ENCODE measurements around the gene PSMA3. TPM values are rescaled to one million over a fixed set of nuclear protein-coding genes. Genes with fewer than 3 reads are reported as not detected.

Gene PSMA3
- total and polyA plus RNA-seq, 2 experiments from 2014 or later: 54.0 to 183 TPM

GRCh38 chr14:58283730-58284129 is 39.1 kb downstream of the PSMA3 start:
- no peaks in the 10 kb centered on the region for H3K9me3 ChIP-seq (ENCODE audit: low read depth)
- in situ Hi-C loops (cut with MboI): no loop called here
- DNase-seq: no peak
- no peak for TF ChIP-seq EZH2 (IDR thresholded peaks at IDR 0.05; ENCODE audit: insufficient read depth, poor library complexity, severe bottlenecking)
- peaks cover 43% of the 10 kb centered on the region for H3F3A ChIP-seq (ENCODE audit: insufficient read depth)
- H3K36me3 ChIP-seq (ENCODE audit: low read depth): peaks cover 55% of the 10 kb centered on the region
- peaks cover 35% of the 10 kb centered on the region for H3K4me1 ChIP-seq (ENCODE audit: insufficient read depth)
- H3K27ac ChIP-seq: no peak overlapping the region; the same call in 1 of the 2 replicates
- peaks cover 99% of the 10 kb centered on the region for H3K79me2 ChIP-seq (ENCODE audit: insufficient read depth)
- H3K27me3 ChIP-seq (replicated peaks; ENCODE audit: insufficient read depth): no peaks in the 10 kb centered on the region
- H3K9ac ChIP-seq: no peak overlapping the region
- H3K4me2 ChIP-seq (ENCODE audit: unreplicated experiment): no peak overlapping the region
- H3K4me3 ChIP-seq: no peak overlapping the region
- no peaks in the 10 kb centered on the region for H3K9me2 ChIP-seq (ENCODE audit: insufficient read depth)
- H2AFZ ChIP-seq: no peak overlapping the region
- H4K20me1 ChIP-seq (ENCODE audit: insufficient read depth): peaks cover 8% of the 10 kb centered on the region; the same call in 1 of the 2 replicates

- DNase-seq: no peak
- peaks cover 99% of the 10 kb centered on the region for H3K79me2 ChIP-seq (ENCODE audit: insufficient read depth)
- peaks cover 45% of the 10 kb centered on the region for H3F3A ChIP-seq (ENCODE audit: insufficient read depth)
- peaks cover 37% of the 10 kb centered on the region for H3K4me1 ChIP-seq (ENCODE audit: insufficient read depth)
- H2AFZ ChIP-seq: no peak overlapping the region
- no peak overlapping the region for H3K4me2 ChIP-seq (ENCODE audit: unreplicated experiment)
- WGBS, 2 experiments (ENCODE audit: low coverage in 1 of 2, low lambda C conversion rate in 2 of 2, missing lambda C conversion rate in 2 of 2): 96 to 100% methylated on average over 4 of the region's 4 CpGs
- H3K9me3 ChIP-seq (ENCODE audit: low read depth): no peaks in the 10 kb centered on the region
- peaks cover 8% of the 10 kb centered on the region; the same call in 1 of the 2 replicates for H4K20me1 ChIP-seq (ENCODE audit: insufficient read depth)
- no peaks in the 10 kb centered on the region for H3K27me3 ChIP-seq (replicated peaks; ENCODE audit: insufficient read depth)
- no peaks in the 10 kb centered on the region for H3K9me2 ChIP-seq (ENCODE audit: insufficient read depth)
- TF ChIP-seq EZH2 (IDR thresholded peaks at IDR 0.05; ENCODE audit: insufficient read depth, poor library complexity, severe bottlenecking) (no peak), EZH2phosphoT487 (IDR thresholded peaks at IDR 0.05; ENCODE audit: insufficient read depth, low read depth) (no peak)
- peaks cover 69% of the 10 kb centered on the region for H3K36me3 ChIP-seq (ENCODE audit: low read depth)
- in situ Hi-C loops (cut with MboI): no loop called here
- H3K9ac ChIP-seq: no peak overlapping the region
- H3K4me3 ChIP-seq: no peak overlapping the region
- no peak overlapping the region for H3K27ac ChIP-seq
Observed at GRCh38 chr14:58285132-58285531, 40.5 kb downstream of the PSMA3 start.

DNA sequence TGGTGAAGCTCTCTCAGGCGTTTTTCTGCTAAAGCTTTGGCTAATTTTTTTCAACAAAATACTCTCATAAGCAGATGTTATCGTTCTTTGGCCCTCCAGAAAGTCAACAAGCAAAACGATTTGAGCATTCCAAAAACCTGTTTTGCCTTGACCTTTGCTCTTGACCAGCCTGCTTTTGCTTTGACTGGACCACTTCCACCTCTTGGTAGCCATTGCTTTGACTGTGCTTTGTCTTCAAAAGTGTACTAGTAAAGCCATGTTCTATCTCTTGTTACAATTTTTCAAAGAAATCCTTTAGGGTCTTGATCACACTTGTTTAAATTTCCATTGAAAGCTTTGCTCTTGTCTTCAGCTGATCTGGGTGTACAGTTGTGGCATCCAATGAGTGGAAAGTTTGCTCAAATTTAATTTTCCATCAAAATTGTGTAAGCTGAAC is 43.0 kb downstream of the PSMA3 start:
- Histone ChIP-seq H2AFZ (no peak overlapping the region), H3K4me2 (ENCODE audit: unreplicated experiment) (no peak overlapping the region), H3F3A (ENCODE audit: insufficient read depth) (peaks cover 28% of the 10 kb centered on the region), H3K4me1 (ENCODE audit: insufficient read depth) (peaks cover 27% of the 10 kb centered on the region), H3K9me3 (ENCODE audit: low read depth) (no peaks in the 10 kb centered on the region), H4K20me1 (ENCODE audit: insufficient read depth) (0 out of 2 replicates have a peak, but pooled peaks cover 4% of the 10 kb centered on the region), H3K9ac (no peak overlapping the region), H3K79me2 (ENCODE audit: insufficient read depth) (peaks cover 100% of the 10 kb centered on the region), H3K36me3 (ENCODE audit: low read depth) (peaks cover 88% of the 10 kb centered on the region), H3K27ac (no peak overlapping the region), H3K9me2 (ENCODE audit: insufficient read depth) (no peaks in the 10 kb centered on the region), H3K4me3 (no peak overlapping the region), H3K27me3 (replicated peaks; ENCODE audit: insufficient read depth) (no peaks in the 10 kb centered on the region)
- WGBS, 2 experiments (ENCODE audit: low coverage in 1 of 2, low lambda C conversion rate in 2 of 2, missing lambda C conversion rate in 2 of 2): 94 to 97% methylated on average over 3 of the region's 3 CpGs
- no peak for DNase-seq
- TF ChIP-seq EZH2 (IDR thresholded peaks at IDR 0.05; ENCODE audit: insufficient read depth, poor library complexity, severe bottlenecking) (no peak), EZH2phosphoT487 (IDR thresholded peaks at IDR 0.05; ENCODE audit: insufficient read depth, low read depth) (no peak)
- in situ Hi-C loops (cut with MboI): no loop called here

DNA sequence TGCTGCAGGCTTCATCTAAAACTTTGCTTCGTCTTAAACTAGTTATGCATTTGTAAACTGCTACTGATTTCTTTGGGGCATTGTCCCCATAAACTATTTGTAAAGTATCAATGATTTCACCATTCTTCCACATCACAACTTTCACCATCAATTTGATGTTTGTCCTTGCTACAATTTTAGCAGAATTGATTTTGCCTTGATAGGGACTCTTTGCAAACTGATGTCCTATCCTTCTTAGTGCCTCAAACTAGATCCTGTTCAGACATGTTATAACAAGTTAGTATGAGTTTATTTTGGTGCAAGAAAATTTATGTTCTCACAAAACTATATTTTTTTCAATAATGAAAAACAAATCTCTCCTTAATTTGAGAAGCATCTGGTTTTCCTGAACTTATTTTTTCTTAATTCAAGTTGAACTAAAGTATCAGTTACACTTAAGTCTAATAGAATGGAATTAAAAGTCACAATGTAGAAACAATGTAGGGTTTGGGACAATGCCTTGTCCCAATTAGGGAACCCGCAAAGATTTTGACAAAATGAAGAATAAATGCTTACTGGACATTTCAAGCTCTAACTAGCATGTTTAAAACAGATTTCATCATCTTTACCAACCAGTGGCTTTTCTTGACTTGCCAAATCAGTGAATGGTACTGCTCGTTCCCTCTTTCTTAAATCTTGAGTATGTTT is 43.6 kb downstream of the PSMA3 start:
- peaks cover 24% of the 10 kb centered on the region for H3K4me1 ChIP-seq (ENCODE audit: insufficient read depth)
- no peak overlapping the region for H2AFZ ChIP-seq
- no peak overlapping the region for H3K27ac ChIP-seq
- H3K79me2 ChIP-seq (ENCODE audit: insufficient read depth): peaks cover 100% of the 10 kb centered on the region
- TF ChIP-seq EZH2phosphoT487 (IDR thresholded peaks at IDR 0.05; ENCODE audit: insufficient read depth, low read depth) (no peak), EZH2 (IDR thresholded peaks at IDR 0.05; ENCODE audit: insufficient read depth, poor library complexity, severe bottlenecking) (no peak)
- no peaks in the 10 kb centered on the region for H3K9me2 ChIP-seq (ENCODE audit: insufficient read depth)
- H3K9ac ChIP-seq: no peak overlapping the region
- 67% methylated on average over 3 of the region's 3 CpGs for WGBS, 2 experiments (ENCODE audit: low coverage in 1 of 2, low lambda C conversion rate in 2 of 2, missing lambda C conversion rate in 2 of 2)
- peaks cover 23% of the 10 kb centered on the region for H3F3A ChIP-seq (ENCODE audit: insufficient read depth)
- in situ Hi-C loops (cut with MboI): no loop called here
- peaks cover 6% of the 10 kb centered on the region; the same call in 1 of the 2 replicates for H4K20me1 ChIP-seq (ENCODE audit: insufficient read depth)
- no peaks in the 10 kb centered on the region for H3K27me3 ChIP-seq (replicated peaks; ENCODE audit: insufficient read depth)
- H3K9me3 ChIP-seq (ENCODE audit: low read depth): no peaks in the 10 kb centered on the region
- no peak overlapping the region for H3K4me2 ChIP-seq (ENCODE audit: unreplicated experiment)
- H3K36me3 ChIP-seq (ENCODE audit: low read depth): peaks cover 93% of the 10 kb centered on the region
- no peak overlapping the region for H3K4me3 ChIP-seq
- no peak for DNase-seq

Data from GM23248 (cell line).